HuH-7 (cell line): ENCODE results near the gene SHTN1.

Experiments
- DNase-seq: peaks from one replicate; pipeline ENCODE4 v3.0.0; 2011; ENCODE audit warnings: low spot score

Gene SHTN1

GRCh38 chr10:117005026-117005526, at the start of gene SHTN1:
Gene SHTN1, minus strand, starts transcription at chr10:117005187. Its CDS starts 108 bp downstream, at chr10:117005079.
- peak; percentile 81 for DNase-seq

GRCh38 chr10:117053482-117053881, 48.5 kb upstream of the SHTN1 start:
- no peak for DNase-seq

GRCh38 chr10:117047947-117048346, 43.0 kb upstream of the SHTN1 start:
- DNase-seq = no peak

- no peak for DNase-seq
Observed at GRCh38 chr10:117016266-117016665, 11.3 kb upstream of the SHTN1 start.

GRCh38 chr10:117014835-117015234, 9.8 kb upstream of the SHTN1 start:
- DNase-seq = no peak

- peak; percentile 14 for DNase-seq
Observed at GRCh38 chr10:117007080-117007479, 2.1 kb upstream of the SHTN1 start.

- DNase-seq = peak; percentile 48
Observed at GRCh38 chr10:117005527-117006055, 604 bp upstream of the SHTN1 start.

- DNase-seq = peak; percentile 59
Observed at GRCh38 chr10:117004227-117005025, 561 bp downstream of the SHTN1 start.

- DNase-seq = peak; percentile 27
Observed at GRCh38 chr10:117003336-117003735, 1.7 kb downstream of the SHTN1 start.

GRCh38 chr10:117002206-117002605, 2.8 kb downstream of the SHTN1 start:
- no peak for DNase-seq

GRCh38 chr10:117001144-117001543, 3.8 kb downstream of the SHTN1 start:
- DNase-seq = no peak

- DNase-seq = no peak
Observed at GRCh38 chr10:117000580-117000979, 4.4 kb downstream of the SHTN1 start.

- no peak for DNase-seq
Observed at GRCh38 chr10:116998172-116998571, 6.8 kb downstream of the SHTN1 start.

GRCh38 chr10:116997015-116997414, 8.0 kb downstream of the SHTN1 start:
- no peak for DNase-seq

GRCh38 chr10:116995648-116996047, 9.3 kb downstream of the SHTN1 start:
- no peak for DNase-seq

- DNase-seq = no peak
Observed at GRCh38 chr10:116994113-116994890, 10.7 kb downstream of the SHTN1 start.

- no peak for DNase-seq
Observed at GRCh38 chr10:116993610-116994009, 11.4 kb downstream of the SHTN1 start.

GRCh38 chr10:116992183-116992582, 12.8 kb downstream of the SHTN1 start:
- DNase-seq = no peak

GRCh38 chr10:116990276-116990800, 14.6 kb downstream of the SHTN1 start:
- no peak for DNase-seq

- no peak for DNase-seq
Observed at GRCh38 chr10:116989439-116989838, 15.5 kb downstream of the SHTN1 start.

- no peak for DNase-seq
Observed at GRCh38 chr10:116988311-116988710, 16.7 kb downstream of the SHTN1 start.

GRCh38 chr10:116985611-116986010, 19.4 kb downstream of the SHTN1 start:
- DNase-seq = no peak
